GM12878 (cell line): ENCODE data around the gene ARHGAP30.

Experiments used
- CBFB ChIP-seq: IDR thresholded peaks from 2 replicates; pipeline ENCODE4 v1.6.1; 2016; ENCODE audit warnings: antibody characterized with exemption, low read depth
- NR2C2 ChIP-seq: IDR thresholded peaks from 2 replicates; pipeline ENCODE4 v1.6.1; 2011; ENCODE audit warnings: borderline replicate concordance, low read depth; ENCODE audit not compliant: control insufficient read depth, insufficient read length
- SREBF2 ChIP-seq: IDR thresholded peaks from 2 replicates; pipeline ENCODE4 v1.6.1; 2012; ENCODE audit warnings: mild to moderate bottlenecking, low read length
- ZNF24 ChIP-seq: fragments of 450-650 bp; IDR thresholded peaks from 2 replicates; pipeline ENCODE4 v1.6.1; 2017; ENCODE audit warnings: antibody characterized with exemption, mild to moderate bottlenecking
- TF ChIP-seq, protein P1 (sequence below), 3 experiments: IDR thresholded peaks in 2 of 3; conservative IDR thresholded peaks in 1 of 3; 2 replicates each; pipeline ENCODE4 v1.5.1; 2011; ENCODE audit warnings: low read depth in 3 of 3, low read length in 3 of 3, mild to moderate bottlenecking in 3 of 3, control low read depth in 2 of 3, moderate library complexity in 2 of 3, inconsistent platforms in 1 of 3, mixed read lengths in 1 of 3; ENCODE audit not compliant: control insufficient read depth in 2 of 3, insufficient read depth in 1 of 3; ENCODE audit errors: extremely low read depth in 1 of 3
- TF ChIP-seq, protein P2 (sequence below): fragments of 450-650 bp; IDR thresholded peaks from 2 replicates; pipeline ENCODE4 v1.6.1; 2018; ENCODE audit warnings: borderline replicate concordance, mild to moderate bottlenecking; ENCODE audit not compliant: partially characterized antibody

DNA sequence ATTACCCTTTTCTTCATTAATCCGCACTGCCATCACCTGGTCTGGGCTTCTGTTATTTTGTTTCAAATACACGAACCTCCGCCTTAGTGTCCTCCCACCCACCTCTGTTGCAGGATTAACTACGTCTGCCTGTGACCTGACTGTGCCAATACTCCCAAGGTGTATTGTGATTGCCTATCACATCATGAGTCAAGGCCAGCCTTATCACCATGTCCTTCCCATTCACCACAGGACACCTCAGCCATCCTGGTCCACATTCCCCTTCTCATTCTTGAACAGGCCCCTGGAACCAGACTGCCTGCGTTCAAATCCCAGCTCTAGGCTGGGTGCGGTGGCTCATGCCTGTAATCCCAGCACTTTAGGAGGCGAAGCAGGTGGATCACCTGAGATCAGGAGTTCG, 63.1 kb downstream of the ARHGAP30 start:
- no peak for TF ChIP-seq CBFB
- TF ChIP-seq NR2C2: no peak
- TF ChIP-seq, protein P1, sequence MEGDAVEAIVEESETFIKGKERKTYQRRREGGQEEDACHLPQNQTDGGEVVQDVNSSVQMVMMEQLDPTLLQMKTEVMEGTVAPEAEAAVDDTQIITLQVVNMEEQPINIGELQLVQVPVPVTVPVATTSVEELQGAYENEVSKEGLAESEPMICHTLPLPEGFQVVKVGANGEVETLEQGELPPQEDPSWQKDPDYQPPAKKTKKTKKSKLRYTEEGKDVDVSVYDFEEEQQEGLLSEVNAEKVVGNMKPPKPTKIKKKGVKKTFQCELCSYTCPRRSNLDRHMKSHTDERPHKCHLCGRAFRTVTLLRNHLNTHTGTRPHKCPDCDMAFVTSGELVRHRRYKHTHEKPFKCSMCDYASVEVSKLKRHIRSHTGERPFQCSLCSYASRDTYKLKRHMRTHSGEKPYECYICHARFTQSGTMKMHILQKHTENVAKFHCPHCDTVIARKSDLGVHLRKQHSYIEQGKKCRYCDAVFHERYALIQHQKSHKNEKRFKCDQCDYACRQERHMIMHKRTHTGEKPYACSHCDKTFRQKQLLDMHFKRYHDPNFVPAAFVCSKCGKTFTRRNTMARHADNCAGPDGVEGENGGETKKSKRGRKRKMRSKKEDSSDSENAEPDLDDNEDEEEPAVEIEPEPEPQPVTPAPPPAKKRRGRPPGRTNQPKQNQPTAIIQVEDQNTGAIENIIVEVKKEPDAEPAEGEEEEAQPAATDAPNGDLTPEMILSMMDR (IDR thresholded peaks at IDR 0.05 in 2 of 3, conservative IDR thresholded peaks at IDR 0.05 in 1 of 3; ENCODE audit: control insufficient read depth in 2 of 3, extremely low read depth in 1 of 3, insufficient read depth in 1 of 3, low read depth in 3 of 3, low read length in 3 of 3): no peak
- TF ChIP-seq ZNF24: no peak
- TF ChIP-seq SREBF2: no peak
- TF ChIP-seq, protein P2, sequence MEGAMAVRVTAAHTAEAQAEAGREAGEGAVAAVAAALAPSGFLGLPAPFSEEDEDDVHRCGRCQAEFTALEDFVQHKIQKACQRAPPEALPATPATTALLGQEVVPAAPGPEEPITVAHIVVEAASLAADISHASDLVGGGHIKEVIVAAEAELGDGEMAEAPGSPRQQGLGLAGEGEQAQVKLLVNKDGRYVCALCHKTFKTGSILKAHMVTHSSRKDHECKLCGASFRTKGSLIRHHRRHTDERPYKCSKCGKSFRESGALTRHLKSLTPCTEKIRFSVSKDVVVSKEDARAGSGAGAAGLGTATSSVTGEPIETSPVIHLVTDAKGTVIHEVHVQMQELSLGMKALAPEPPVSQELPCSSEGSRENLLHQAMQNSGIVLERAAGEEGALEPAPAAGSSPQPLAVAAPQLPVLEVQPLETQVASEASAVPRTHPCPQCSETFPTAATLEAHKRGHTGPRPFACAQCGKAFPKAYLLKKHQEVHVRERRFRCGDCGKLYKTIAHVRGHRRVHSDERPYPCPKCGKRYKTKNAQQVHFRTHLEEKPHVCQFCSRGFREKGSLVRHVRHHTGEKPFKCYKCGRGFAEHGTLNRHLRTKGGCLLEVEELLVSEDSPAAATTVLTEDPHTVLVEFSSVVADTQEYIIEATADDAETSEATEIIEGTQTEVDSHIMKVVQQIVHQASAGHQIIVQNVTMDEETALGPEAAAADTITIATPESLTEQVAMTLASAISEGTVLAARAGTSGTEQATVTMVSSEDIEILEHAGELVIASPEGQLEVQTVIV: no peak
